Measurements from ENCODE around the gene RCHY1.

GRCh38 chr4:75499900-75500299, 14.3 kb downstream of the RCHY1 start:
- TF ChIP-seq, protein P1, sequence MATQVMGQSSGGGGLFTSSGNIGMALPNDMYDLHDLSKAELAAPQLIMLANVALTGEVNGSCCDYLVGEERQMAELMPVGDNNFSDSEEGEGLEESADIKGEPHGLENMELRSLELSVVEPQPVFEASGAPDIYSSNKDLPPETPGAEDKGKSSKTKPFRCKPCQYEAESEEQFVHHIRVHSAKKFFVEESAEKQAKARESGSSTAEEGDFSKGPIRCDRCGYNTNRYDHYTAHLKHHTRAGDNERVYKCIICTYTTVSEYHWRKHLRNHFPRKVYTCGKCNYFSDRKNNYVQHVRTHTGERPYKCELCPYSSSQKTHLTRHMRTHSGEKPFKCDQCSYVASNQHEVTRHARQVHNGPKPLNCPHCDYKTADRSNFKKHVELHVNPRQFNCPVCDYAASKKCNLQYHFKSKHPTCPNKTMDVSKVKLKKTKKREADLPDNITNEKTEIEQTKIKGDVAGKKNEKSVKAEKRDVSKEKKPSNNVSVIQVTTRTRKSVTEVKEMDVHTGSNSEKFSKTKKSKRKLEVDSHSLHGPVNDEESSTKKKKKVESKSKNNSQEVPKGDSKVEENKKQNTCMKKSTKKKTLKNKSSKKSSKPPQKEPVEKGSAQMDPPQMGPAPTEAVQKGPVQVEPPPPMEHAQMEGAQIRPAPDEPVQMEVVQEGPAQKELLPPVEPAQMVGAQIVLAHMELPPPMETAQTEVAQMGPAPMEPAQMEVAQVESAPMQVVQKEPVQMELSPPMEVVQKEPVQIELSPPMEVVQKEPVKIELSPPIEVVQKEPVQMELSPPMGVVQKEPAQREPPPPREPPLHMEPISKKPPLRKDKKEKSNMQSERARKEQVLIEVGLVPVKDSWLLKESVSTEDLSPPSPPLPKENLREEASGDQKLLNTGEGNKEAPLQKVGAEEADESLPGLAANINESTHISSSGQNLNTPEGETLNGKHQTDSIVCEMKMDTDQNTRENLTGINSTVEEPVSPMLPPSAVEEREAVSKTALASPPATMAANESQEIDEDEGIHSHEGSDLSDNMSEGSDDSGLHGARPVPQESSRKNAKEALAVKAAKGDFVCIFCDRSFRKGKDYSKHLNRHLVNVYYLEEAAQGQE (IDR thresholded peaks at IDR 0.05), result no peak
- no peak for TF ChIP-seq JUND (IDR thresholded peaks at IDR 0.05)
